Panc1 (cell line): ENCODE data around the gene MTOR. TPM values are rescaled to one million over a fixed set of nuclear protein-coding genes. Genes with fewer than 3 reads are reported as not detected.

Source experiments
- ATAC-seq: fragments of 200-7000 bp; cut with Tn5 transposase; 2 replicates; pipeline ENCODE4 v1.9.1; 2020; ENCODE audit warnings: mild to moderate bottlenecking, moderate library complexity
- BruUV-seq: library from RNA; stranded (reverse); fragments of 400-500 nt; replicated peaks from 2 replicates; lab custom pipeline; 2021; lab: Mats Ljungman, UMichigan
- CTCF ChIA-PET: fragments of 300-600 bp; sonication (Branson Sonifier 250); formaldehyde crosslinking; loops from one replicate; lab custom pipeline; 2022; ENCODE audit warnings: antibody characterized with exemption; lab: Charles Lee
- POLR2A ChIA-PET: fragments of 300-600 bp; sonication (Branson Sonifier 250); formaldehyde crosslinking; loops from one replicate; lab custom pipeline; 2022; ENCODE audit warnings: antibody characterized with exemption; lab: Charles Lee
- DNase-seq: peaks from one replicate; pipeline ENCODE4 v3.0.0-alpha.2; 2010; ENCODE audit warnings: low read depth, low spot score
- H3K27ac ChIP-seq: 2 replicates; pipeline ENCODE4 v1.5.1; 2011; ENCODE audit warnings: mild to moderate bottlenecking, low read length, inconsistent platforms
- H3K27me3 ChIP-seq: fragments of 200-500 bp; sonication (Bioruptor generic); 2 replicates; pipeline ENCODE4 v1.6.0; 2014; ENCODE audit warnings: low read length, inconsistent platforms; ENCODE audit not compliant: control insufficient read depth, insufficient read depth
- H3K36me3 ChIP-seq: fragments of 200-500 bp; sonication (Bioruptor generic); 2 replicates; pipeline ENCODE4 v1.5.1; 2014; ENCODE audit warnings: inconsistent platforms, mild to moderate bottlenecking, low read length, moderate library complexity; ENCODE audit not compliant: control insufficient read depth, insufficient read depth
- H3K4me1 ChIP-seq: 2 replicates; pipeline ENCODE4 v1.5.1; 2011; ENCODE audit warnings: inconsistent platforms, mild to moderate bottlenecking, low read length, moderate library complexity; ENCODE audit not compliant: control insufficient read depth, insufficient read depth
- H3K4me3 ChIP-seq, 2 experiments: 2 replicates each; pipeline ENCODE4 v1.5.1; 2011 to 2012; ENCODE audit warnings: low read depth in 2 of 2, low read length in 2 of 2, mild to moderate bottlenecking in 2 of 2, inconsistent platforms in 1 of 2, moderate library complexity in 1 of 2
- H3K9me3 ChIP-seq: fragments of 200-500 bp; sonication (Bioruptor generic); 2 replicates; pipeline ENCODE4 v1.5.1; 2014; ENCODE audit warnings: low read depth, mild to moderate bottlenecking, inconsistent platforms, low read length, moderate library complexity; ENCODE audit not compliant: control insufficient read depth, insufficient read depth
- CTCF ChIP-seq: fragments of 450-650 bp; IDR thresholded peaks from 2 replicates; pipeline ENCODE4 v1.5.1; 2017; ENCODE audit warnings: mild to moderate bottlenecking
- POLR2AphosphoS5 ChIP-seq: IDR thresholded peaks from 2 replicates; pipeline ENCODE4 v1.6.1; 2012; ENCODE audit warnings: mild to moderate bottlenecking, low read depth, low read length, moderate library complexity
- SIN3A ChIP-seq: IDR thresholded peaks from 2 replicates; pipeline ENCODE4 v1.6.1; 2012; ENCODE audit warnings: low read depth, mild to moderate bottlenecking, low read length, moderate library complexity, borderline replicate concordance; ENCODE audit not compliant: insufficient read depth
- TCF7L2 ChIP-seq: IDR thresholded peaks from 2 replicates; pipeline ENCODE4 v1.6.1; 2011; ENCODE audit warnings: mild to moderate bottlenecking, low read depth, low read length, inconsistent platforms
- in situ Hi-C: cut with HindIII; loops from 2 replicates; pipeline ENCODE4 v1.10.0; 2016; ENCODE audit warnings: low sequenced_read_pairs, low pct_unique_long_range_greater_than_20kb
- intact Hi-C: fragments of 100-400 bp; cut with micrococcal nuclease; formaldehyde crosslinking; loops from one replicate; pipeline ENCODE4 v1.10.0; 2022; ENCODE audit not compliant: unreplicated experiment
- total RNA-seq: library from RNA; stranded (reverse); gene quantifications from one replicate; pipeline ENCODE4 v1.2.1, GENCODE V29; 2021; ENCODE audit not compliant: unreplicated experiment
- TF ChIP-seq, protein P1 (sequence below), 2 experiments: IDR thresholded peaks; 2 replicates each; pipeline ENCODE4 v1.6.1; 2011 to 2012; ENCODE audit warnings: low read depth in 2 of 2, control low read depth in 1 of 2, low read length in 1 of 2, mild to moderate bottlenecking in 1 of 2, moderate library complexity in 1 of 2; ENCODE audit not compliant: insufficient read depth in 1 of 2

The MTOR gene
- total RNA-seq, 1 experiment from 2014 or later: 71.2 TPM

DNA sequence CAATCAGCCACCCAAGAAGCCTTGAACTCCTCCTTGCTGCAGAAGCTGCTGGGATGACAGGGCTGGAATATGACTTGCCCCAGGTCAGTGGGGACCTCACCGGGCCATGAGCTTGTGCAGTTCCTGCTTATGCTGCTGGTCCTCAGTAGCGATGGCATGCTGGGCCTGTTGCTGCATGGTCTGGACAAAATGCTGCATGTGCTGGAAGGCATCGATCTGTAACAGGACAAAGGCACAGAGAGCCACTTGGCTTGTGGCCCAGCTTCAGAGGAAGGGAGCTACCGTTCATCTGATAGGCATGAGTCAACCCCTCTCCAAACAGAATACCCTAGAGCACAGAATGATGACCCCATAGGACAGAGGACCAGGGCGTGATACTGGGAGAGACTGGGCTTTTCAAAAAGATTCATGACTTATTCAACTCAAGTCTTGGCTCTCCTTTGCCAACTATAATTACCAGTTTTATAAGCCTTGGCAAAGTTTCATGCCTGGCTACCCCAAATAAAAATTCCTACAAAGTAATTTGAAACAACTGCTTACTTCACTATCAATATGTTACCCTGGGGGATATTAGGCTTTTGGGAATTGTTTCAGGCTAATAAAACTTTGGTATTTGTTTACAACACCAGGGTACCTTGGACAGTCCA lies 128.0 kb downstream of the MTOR start:
- DNase-seq (no peak), ATAC-seq (peak; percentile 93)
- CTCF ChIA-PET: interaction anchor here (0.7 kb wide), 1 partner anchor 53 kb away, joined by 3 read pairs; no protein-coding TSS in a partner anchor
- H3K36me3 ChIP-seq: peaks cover 20% of the 10 kb centered on the region
- in situ Hi-C loops (loop anchor here (5.0 kb wide), 1 partner anchor 37 kb away; the partner anchor contains the start of gene EXOSC10), intact Hi-C loops (no loop called here)
- POLR2A ChIA-PET: no interaction called here
- TF ChIP-seq TCF7L2: peak; percentile 79
- peak; percentile 46; the same call in 1 of the 2 replicates for TF ChIP-seq POLR2AphosphoS5
- TF ChIP-seq CTCF: no peak
- H3K4me3 ChIP-seq: no peak overlapping the region
- H3K9me3 ChIP-seq: no peaks in the 10 kb centered on the region
- H3K4me1 ChIP-seq: peaks cover 29% of the 10 kb centered on the region
- no peaks in the 10 kb centered on the region for H3K27me3 ChIP-seq
- no TSS peak for BruUV-seq
- H3K27ac ChIP-seq: peak overlapping the region; percentile 92

DNA sequence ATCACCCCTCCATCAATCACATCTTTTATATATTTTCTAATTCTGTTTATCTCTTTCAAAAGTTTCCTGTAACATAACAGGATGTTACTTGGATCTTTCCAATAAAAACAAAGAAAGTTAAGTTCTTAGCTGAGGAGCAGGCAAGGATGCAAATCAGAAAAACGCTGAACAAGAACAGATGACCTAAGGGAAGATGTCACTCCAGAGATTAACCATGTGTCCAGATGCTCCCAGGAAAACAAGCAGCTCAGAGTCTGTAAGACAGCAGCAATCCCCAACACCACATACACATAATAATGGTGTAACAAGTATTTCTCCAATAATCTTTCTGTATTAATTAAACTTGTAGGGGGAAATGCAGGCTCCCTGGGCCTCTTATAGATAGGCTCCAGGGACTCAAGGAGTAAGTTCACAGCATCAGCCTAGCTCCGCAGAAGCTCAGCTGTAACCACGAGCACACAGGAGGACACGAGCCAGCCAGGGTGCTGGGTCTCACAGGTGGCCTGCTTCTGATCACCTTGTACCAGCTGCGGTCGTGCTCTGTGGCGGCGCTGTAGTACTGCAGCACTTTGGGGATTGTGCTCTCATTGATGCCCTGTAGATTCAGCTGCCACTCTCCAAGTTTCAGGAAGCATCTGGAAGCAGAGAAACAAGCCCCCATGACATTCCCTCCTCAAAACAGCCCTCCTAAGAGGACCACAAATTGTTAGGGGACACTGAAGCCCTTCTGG lies 129.6 kb downstream of the MTOR start:
- no peak for TF ChIP-seq CTCF
- no peak for TF ChIP-seq POLR2AphosphoS5
- ChIA-PET POLR2A (interaction anchor here (0.6 kb wide), 1 partner anchor 86 kb away, joined by 5 read pairs; no protein-coding TSS in a partner anchor), CTCF (interaction anchor here (0.6 kb wide), 1 partner anchor 32 kb away, joined by 4 read pairs; no protein-coding TSS in a partner anchor)
- peaks cover 26% of the 10 kb centered on the region for H3K4me1 ChIP-seq
- H3K27me3 ChIP-seq: no peaks in the 10 kb centered on the region
- no peak for ATAC-seq
- intact Hi-C loops: no loop called here
- no peak overlapping the region for H3K4me3 ChIP-seq
- in situ Hi-C loops: loop anchor here (5.0 kb wide), 1 partner anchor 35 kb away; the partner anchor contains the start of gene EXOSC10
- H3K36me3 ChIP-seq: peaks cover 28% of the 10 kb centered on the region
- no TSS peak for BruUV-seq
- H3K9me3 ChIP-seq: no peaks in the 10 kb centered on the region
- DNase-seq: no peak
- H3K27ac ChIP-seq: peak overlapping the region; percentile 92

- no peaks in the 10 kb centered on the region for H3K9me3 ChIP-seq
- DNase-seq: no peak
- ChIA-PET POLR2A (no interaction called here), CTCF (interaction anchor here (0.6 kb wide), 1 partner anchor 31 kb away, joined by 4 read pairs; no protein-coding TSS in a partner anchor)
- no TSS peak for BruUV-seq
- in situ Hi-C loops (loop anchor here (5.0 kb wide), 1 partner anchor 35 kb away; the partner anchor contains the start of gene EXOSC10), intact Hi-C loops (no loop called here)
- no peak for TF ChIP-seq SIN3A
- no peak for TF ChIP-seq TCF7L2
- no peak for TF ChIP-seq CTCF
- TF ChIP-seq, protein P1, sequence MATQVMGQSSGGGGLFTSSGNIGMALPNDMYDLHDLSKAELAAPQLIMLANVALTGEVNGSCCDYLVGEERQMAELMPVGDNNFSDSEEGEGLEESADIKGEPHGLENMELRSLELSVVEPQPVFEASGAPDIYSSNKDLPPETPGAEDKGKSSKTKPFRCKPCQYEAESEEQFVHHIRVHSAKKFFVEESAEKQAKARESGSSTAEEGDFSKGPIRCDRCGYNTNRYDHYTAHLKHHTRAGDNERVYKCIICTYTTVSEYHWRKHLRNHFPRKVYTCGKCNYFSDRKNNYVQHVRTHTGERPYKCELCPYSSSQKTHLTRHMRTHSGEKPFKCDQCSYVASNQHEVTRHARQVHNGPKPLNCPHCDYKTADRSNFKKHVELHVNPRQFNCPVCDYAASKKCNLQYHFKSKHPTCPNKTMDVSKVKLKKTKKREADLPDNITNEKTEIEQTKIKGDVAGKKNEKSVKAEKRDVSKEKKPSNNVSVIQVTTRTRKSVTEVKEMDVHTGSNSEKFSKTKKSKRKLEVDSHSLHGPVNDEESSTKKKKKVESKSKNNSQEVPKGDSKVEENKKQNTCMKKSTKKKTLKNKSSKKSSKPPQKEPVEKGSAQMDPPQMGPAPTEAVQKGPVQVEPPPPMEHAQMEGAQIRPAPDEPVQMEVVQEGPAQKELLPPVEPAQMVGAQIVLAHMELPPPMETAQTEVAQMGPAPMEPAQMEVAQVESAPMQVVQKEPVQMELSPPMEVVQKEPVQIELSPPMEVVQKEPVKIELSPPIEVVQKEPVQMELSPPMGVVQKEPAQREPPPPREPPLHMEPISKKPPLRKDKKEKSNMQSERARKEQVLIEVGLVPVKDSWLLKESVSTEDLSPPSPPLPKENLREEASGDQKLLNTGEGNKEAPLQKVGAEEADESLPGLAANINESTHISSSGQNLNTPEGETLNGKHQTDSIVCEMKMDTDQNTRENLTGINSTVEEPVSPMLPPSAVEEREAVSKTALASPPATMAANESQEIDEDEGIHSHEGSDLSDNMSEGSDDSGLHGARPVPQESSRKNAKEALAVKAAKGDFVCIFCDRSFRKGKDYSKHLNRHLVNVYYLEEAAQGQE (IDR thresholded peaks at IDR 0.05; ENCODE audit: insufficient read depth in 1 of 2, low read depth in 2 of 2, low read length in 1 of 2): no peak
- TF ChIP-seq POLR2AphosphoS5: no peak
- H3K27ac ChIP-seq: peak overlapping the region; percentile 92
- no peak overlapping the region for H3K4me3 ChIP-seq
- no peak for ATAC-seq
- peaks cover 30% of the 10 kb centered on the region for H3K36me3 ChIP-seq
- H3K4me1 ChIP-seq: peaks cover 26% of the 10 kb centered on the region
- no peaks in the 10 kb centered on the region for H3K27me3 ChIP-seq
Observed at GRCh38 chr1:11131816-11132215, 130.5 kb downstream of the MTOR start.
